ENCODE measurements around the gene NKPD1. TPM values are rescaled to one million over a fixed set of nuclear protein-coding genes. Genes with fewer than 3 reads are reported as not detected.

The NKPD1 gene
- polyA plus RNA-seq, 2 of the 4 experiments (the other 2 are of a cell fraction): 0.12 to 0.15 TPM

- FAIRE-seq (no peak), ATAC-seq (no peak; a peak in 1 of 6 replicates)
These were observed 43.6 kb downstream of the NKPD1 start for GRCh38 chr19:45117167-45117594.

GRCh38 chr19:45115809-45116615 lies 44.8 kb downstream of the NKPD1 start:
- peaks cover 15% of the 10 kb centered on the region for H3K4me1 ChIP-seq
- CTCF ChIA-PET: interaction anchor here (1.3 to 2.2 kb wide), 3 partner anchors 14 to 62 kb away, joined by 4 to 6 read pairs (median 6); partner anchors contain the start of gene TRAPPC6A
- no peak overlapping the region for H3K4me2 ChIP-seq
- no peak for DNase-seq (ENCODE audit: low read depth in 1 of 2, low spot score in 1 of 2)
- no peak; a peak in 1 of 6 replicates for ATAC-seq
- H3K4me3 ChIP-seq: no peak overlapping the region
- WGBS (ENCODE audit: missing lambda C conversion rate): 92% methylated on average over 17 of the region's 21 CpGs
- FAIRE-seq: no peak
- no peak for TF ChIP-seq FOSB (CRISPR knock-in tag; IDR thresholded peaks at IDR 0.05)
- TF ChIP-seq HOXA7 (CRISPR knock-in tag; IDR thresholded peaks at IDR 0.05): no peak
- no peak for TF ChIP-seq KDM1A (IDR thresholded peaks at IDR 0.05; ENCODE audit: low read depth)
- H3K27ac ChIP-seq: no peak overlapping the region
- H3K9me3 ChIP-seq: no peaks in the 10 kb centered on the region
- POLR2A ChIA-PET: interaction anchor here (0.8 kb wide), 1 partner anchor 23 kb away, joined by 3 read pairs; the partner anchor contains the start of gene PPP1R37

More at GRCh38 chr19:45117167-45117594, 43.6 kb downstream of the NKPD1 start:
- Histone ChIP-seq H3K9me3 (no peaks in the 10 kb centered on the region), H3K4me2 (no peak overlapping the region), H3K27ac (no peak overlapping the region), H3K4me1 (peaks cover 15% of the 10 kb centered on the region), H3K4me3 (no peak overlapping the region)
- no peak for TF ChIP-seq RAD21 (conservative IDR thresholded peaks at IDR 0.05 in 1 of 2, IDR thresholded peaks at IDR 0.05 in 1 of 2)
- TF ChIP-seq MAZ (IDR thresholded peaks at IDR 0.05; ENCODE audit: borderline replicate concordance, low read depth, low read length): no peak
- TF ChIP-seq CHD4 (IDR thresholded peaks at IDR 0.05; ENCODE audit: borderline replicate concordance): no peak
- no peak for TF ChIP-seq CTCF (IDR thresholded peaks at IDR 0.05)
- TF ChIP-seq HDAC2 (IDR thresholded peaks at IDR 0.05): no peak
- TF ChIP-seq PBX3 (IDR thresholded peaks at IDR 0.05): no peak
- TF ChIP-seq CHD2 (IDR thresholded peaks at IDR 0.05; ENCODE audit: low read length, partially characterized antibody): no peak
- TF ChIP-seq POLR2A (IDR thresholded peaks at IDR 0.05; ENCODE audit: low read length): no peak
- TF ChIP-seq HOXA7 (CRISPR knock-in tag; IDR thresholded peaks at IDR 0.05): no peak
- no peak for TF ChIP-seq TFCP2L1 (CRISPR knock-in tag; IDR thresholded peaks at IDR 0.05)
- CTCF ChIA-PET: interaction anchor here (1.0 to 2.2 kb wide), 8 partner anchors 9 to 43 kb away, joined by 3 to 8 read pairs (median 4); partner anchors contain the start of gene NKPD1
- POLR2A ChIA-PET: no interaction called here
- 95% methylated on average over 16 of the region's 16 CpGs for WGBS (ENCODE audit: missing lambda C conversion rate)
- DNase-seq (ENCODE audit: low read depth in 1 of 2, low spot score in 1 of 2): no peak

- ChIA-PET CTCF (interaction anchor here (1.5 to 3.7 kb wide), 3 partner anchors 11 to 18 kb away, joined by 4 to 25 read pairs (median 6); no protein-coding TSS in a partner anchor), POLR2A (interaction anchor here (1.3 kb wide), 1 partner anchor 22 kb away, joined by 4 read pairs; the partner anchor contains the start of gene PPP1R37)
- 93% methylated on average over 4 of the region's 4 CpGs for WGBS (ENCODE audit: missing lambda C conversion rate)
- Histone ChIP-seq H3K4me3 (no peak overlapping the region), H3K27ac (peak overlapping the region in 1 of 2 experiments; percentile 32; a peak in 2 of 6 replicates), H3K4me1 (peaks cover 15% of the 10 kb centered on the region), H3K4me2 (peak overlapping the region; percentile 57), H3K9me3 (no peaks in the 10 kb centered on the region)
- DNase-seq (ENCODE audit: low read depth in 1 of 2, low spot score in 1 of 2): no peak
- FAIRE-seq: no peak
- TF ChIP-seq MAZ (IDR thresholded peaks at IDR 0.05; ENCODE audit: borderline replicate concordance, low read depth, low read length): no peak
- TF ChIP-seq GATA3 (IDR thresholded peaks at IDR 0.05; ENCODE audit: borderline replicate concordance): no peak
- no peak for TF ChIP-seq CEBPB (IDR thresholded peaks at IDR 0.05)
- no peak for TF ChIP-seq RCOR1 (IDR thresholded peaks at IDR 0.05; ENCODE audit: low read depth, low read length)
- no peak for TF ChIP-seq FOSL2 (IDR thresholded peaks at IDR 0.05)
- TF ChIP-seq FOSL2 (CRISPR knock-in tag; IDR thresholded peaks at IDR 0.05): no peak
- no peak for TF ChIP-seq RARB (CRISPR knock-in tag; IDR thresholded peaks at IDR 0.05)
- no peak for TF ChIP-seq HMGXB4 (CRISPR knock-in tag; IDR thresholded peaks at IDR 0.05; ENCODE audit: borderline replicate concordance)
- TF ChIP-seq MYC (IDR thresholded peaks at IDR 0.05; ENCODE audit: borderline replicate concordance, low read length): no peak
- ATAC-seq: no peak
These were observed 46.7 kb downstream of the NKPD1 start for GRCh38 chr19:45114116-45114515.
